ENCODE data around the gene LTBP1. TPM values are rescaled to one million over a fixed set of nuclear protein-coding genes. Genes with fewer than 3 reads are reported as not detected.

Gene LTBP1
- total and polyA plus RNA-seq, 2 of the 13 experiments (the other 11 are each of a cell fraction or from before 2014, with no cell fraction given) = 0.12 to 0.22 TPM

- no peak for TF ChIP-seq HNF1A (IDR thresholded peaks at IDR 0.05; ENCODE audit: low read depth)
- no peak for TF ChIP-seq HNF1A (CRISPR knock-in tag; IDR thresholded peaks at IDR 0.05; ENCODE audit: borderline replicate concordance)
- no peak for TF ChIP-seq IKZF4 (CRISPR knock-in tag; IDR thresholded peaks at IDR 0.05; ENCODE audit: borderline replicate concordance, low read depth, not compliant biosample characterization)
These were observed 277.1 kb downstream of the LTBP1 start (continued) for GRCh38 chr2:33223856-33224255.

GRCh38 chr2:33225350-33225749, 278.6 kb downstream of the LTBP1 start:
- H3K9me3 ChIP-seq (ENCODE audit: low read length) = no peaks in the 10 kb centered on the region

More at GRCh38 chr2:33225350-33225749, 278.6 kb downstream of the LTBP1 start:
- H3K36me3 ChIP-seq (replicated peaks in 1 of 2; ENCODE audit: control insufficient read depth in 1 of 2, insufficient read depth in 2 of 2, low read length in 2 of 2) = no peaks in the 10 kb centered on the region
- no peak overlapping the region for H3K27ac ChIP-seq (ENCODE audit: extremely low read length, insufficient read depth, low read length)
- FAIRE-seq (no peak), ATAC-seq (no peak), DNase-seq (ENCODE audit: low spot score) (no peak)
- H3K79me2 ChIP-seq (ENCODE audit: insufficient read depth, low read length) = no peaks in the 10 kb centered on the region
- ChIA-PET POLR2A (no interaction called here), CTCF (ENCODE audit: low intra/inter-chr PET ratio, low total read pairs) (no interaction called here)
- TF ChIP-seq SNRNP70 (IDR thresholded peaks at IDR 0.05; ENCODE audit: low read depth, low read length) (no peak), ZFP37 (CRISPR knock-in tag; IDR thresholded peaks at IDR 0.05; ENCODE audit: borderline replicate concordance) (no peak), ZFP62 (CRISPR knock-in tag; IDR thresholded peaks at IDR 0.05) (no peak), FOXP4 (CRISPR knock-in tag; IDR thresholded peaks at IDR 0.05) (no peak), E2F2 (CRISPR knock-in tag; IDR thresholded peaks at IDR 0.05; ENCODE audit: borderline replicate concordance) (no peak)
- H3K4me2 ChIP-seq (ENCODE audit: low read depth, low read length) = no peak overlapping the region
- H2AFZ ChIP-seq (ENCODE audit: low read length) = no peak overlapping the region
- in situ Hi-C loops (cut with HindIII; ENCODE audit: extremely low pct_ligation_motif_present, low pct_unique_long_range_greater_than_20kb) (no loop called here), intact Hi-C loops (cut with micrococcal nuclease; ENCODE audit: unreplicated experiment) (no loop called here)
- no peaks in the 10 kb centered on the region for H3K27me3 ChIP-seq (ENCODE audit: control insufficient read depth in 1 of 2, insufficient read depth in 2 of 2, low read length in 2 of 2)
- no peaks in the 10 kb centered on the region for H4K20me1 ChIP-seq (ENCODE audit: insufficient read depth, low read length)
- no peak overlapping the region for H3K9ac ChIP-seq (ENCODE audit: insufficient read depth, low read depth, low read length)
- WGBS (ENCODE audit: low lambda C conversion rate) = 0% methylated on average over 2 of the region's 2 CpGs
- H3K4me1 ChIP-seq (ENCODE audit: insufficient read depth, low read length) = no peaks in the 10 kb centered on the region
- no peak overlapping the region for H3K4me3 ChIP-seq (replicated peaks in 1 of 3; ENCODE audit: insufficient read depth in 1 of 3, low read depth in 2 of 3, low read length in 3 of 3)
- no TSS peak for BruUV-seq (replicated peaks)

All from HepG2 (cell line).